ENCODE measurements around the gene HOXD10.
A peak's percentile ranks its signal among the peaks of the same experiment; 100 is the strongest.

HOXD10 gene

DNA sequence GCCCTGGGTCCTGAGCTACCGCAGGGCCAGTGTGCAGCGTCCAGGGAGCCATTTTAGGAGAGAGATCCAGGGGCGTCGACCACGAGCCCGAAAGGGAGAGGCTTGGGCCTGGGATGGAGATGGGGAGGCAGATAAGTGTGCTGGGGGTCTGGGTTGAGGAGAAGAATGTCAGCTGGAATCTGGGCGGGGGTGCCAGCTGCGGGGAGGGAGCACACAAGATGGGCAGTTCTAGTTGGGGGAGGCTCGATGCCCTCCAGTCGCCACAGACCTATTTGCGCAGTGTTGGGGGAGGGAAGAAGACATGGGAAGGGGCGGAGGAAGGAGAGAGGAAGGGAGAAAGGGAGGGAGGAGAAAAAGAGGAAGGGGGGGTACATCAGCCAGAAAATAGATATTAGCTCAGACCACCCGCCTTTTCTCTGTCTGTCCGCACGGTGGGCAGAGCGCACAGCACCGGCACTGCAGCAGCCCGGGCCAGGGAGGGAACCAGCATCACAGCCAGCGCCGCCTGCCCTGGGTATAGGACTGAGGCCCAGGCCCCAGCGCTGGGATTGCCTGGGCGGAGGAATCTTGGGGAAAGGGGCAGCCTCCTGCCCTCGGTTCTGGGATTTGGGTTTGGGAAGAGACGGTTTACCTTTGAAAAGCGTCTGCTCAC lies 11.4 kb upstream of the HOXD10 start:
- H3K36me3 ChIP-seq (ENCODE audit: control insufficient read depth in 1 of 2, insufficient read depth in 2 of 2, low read length in 2 of 2): no peaks in the 10 kb centered on the region
- no peak overlapping the region for H3K27ac ChIP-seq (ENCODE audit: low read length)
- H3K4me1 ChIP-seq (ENCODE audit: control insufficient read depth in 1 of 2, insufficient read depth in 2 of 2, low read length in 2 of 2): peaks cover 0 to 42% of the 10 kb centered on the region in 2 donors
- peaks cover 89% of the 10 kb centered on the region for H3K27me3 ChIP-seq (ENCODE audit: low read depth, low read length)
- peaks cover 0 to 2% of the 10 kb centered on the region in 2 donors for H3K9me3 ChIP-seq (ENCODE audit: control insufficient read depth in 1 of 2, low read length in 2 of 2)
- no peak overlapping the region for H3K4me3 ChIP-seq (ENCODE audit: low read depth in 1 of 2, low read length in 2 of 2)

DNA sequence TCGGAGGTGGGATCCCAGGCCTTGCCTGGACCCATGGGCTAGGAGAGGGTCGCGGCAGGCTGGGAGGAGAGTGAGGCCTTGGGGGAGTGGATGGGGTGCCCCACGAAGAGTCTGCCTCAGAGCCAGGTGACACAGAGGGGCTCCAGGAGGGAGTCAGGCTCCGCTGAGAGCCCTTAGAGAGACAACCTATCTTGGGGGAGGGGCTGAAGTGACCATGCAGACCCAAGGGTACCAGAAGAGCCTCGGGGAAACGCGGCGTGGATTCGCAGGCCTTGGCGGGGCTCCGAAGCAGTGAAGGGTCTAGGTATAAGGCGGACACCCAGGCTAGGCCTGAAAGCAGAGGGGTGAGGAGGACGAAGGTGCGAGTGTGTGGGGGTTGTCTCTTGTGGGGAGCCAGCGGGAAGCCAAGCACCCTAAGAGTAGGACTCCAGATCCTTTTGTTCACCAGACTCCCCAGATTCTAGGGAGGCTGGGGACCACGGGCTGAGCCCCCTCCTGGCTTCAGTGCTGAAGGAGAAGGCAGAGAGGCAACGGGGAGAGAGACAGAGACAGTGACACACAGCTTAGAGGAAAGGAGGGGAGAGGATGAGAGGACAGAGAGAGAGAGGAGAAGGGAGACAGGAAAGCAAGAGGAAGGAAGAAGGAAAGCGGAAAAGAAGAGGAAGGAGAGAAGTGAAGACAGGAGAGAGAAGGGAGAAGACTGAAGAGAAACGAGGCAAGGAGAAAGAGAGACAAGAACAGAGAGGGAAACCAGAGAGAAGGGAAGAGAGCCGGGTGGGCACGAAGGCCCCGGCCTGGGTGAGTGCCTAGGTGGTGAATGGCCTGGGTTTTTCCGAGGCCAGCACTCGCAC lies 10.6 kb upstream of the HOXD10 start:
- Histone ChIP-seq H3K27ac (ENCODE audit: low read length) (no peak overlapping the region), H3K27me3 (ENCODE audit: low read depth, low read length) (peaks cover 89% of the 10 kb centered on the region), H3K36me3 (ENCODE audit: control insufficient read depth in 1 of 2, insufficient read depth in 2 of 2, low read length in 2 of 2) (no peaks in the 10 kb centered on the region), H3K4me1 (ENCODE audit: control insufficient read depth in 1 of 2, insufficient read depth in 2 of 2, low read length in 2 of 2) (peaks cover 0 to 40% of the 10 kb centered on the region in 2 donors), H3K4me3 (ENCODE audit: low read depth in 1 of 2, low read length in 2 of 2) (no peak overlapping the region), H3K9me3 (ENCODE audit: control insufficient read depth in 1 of 2, low read length in 2 of 2) (peaks cover 0 to 9% of the 10 kb centered on the region in 2 donors)

DNA sequence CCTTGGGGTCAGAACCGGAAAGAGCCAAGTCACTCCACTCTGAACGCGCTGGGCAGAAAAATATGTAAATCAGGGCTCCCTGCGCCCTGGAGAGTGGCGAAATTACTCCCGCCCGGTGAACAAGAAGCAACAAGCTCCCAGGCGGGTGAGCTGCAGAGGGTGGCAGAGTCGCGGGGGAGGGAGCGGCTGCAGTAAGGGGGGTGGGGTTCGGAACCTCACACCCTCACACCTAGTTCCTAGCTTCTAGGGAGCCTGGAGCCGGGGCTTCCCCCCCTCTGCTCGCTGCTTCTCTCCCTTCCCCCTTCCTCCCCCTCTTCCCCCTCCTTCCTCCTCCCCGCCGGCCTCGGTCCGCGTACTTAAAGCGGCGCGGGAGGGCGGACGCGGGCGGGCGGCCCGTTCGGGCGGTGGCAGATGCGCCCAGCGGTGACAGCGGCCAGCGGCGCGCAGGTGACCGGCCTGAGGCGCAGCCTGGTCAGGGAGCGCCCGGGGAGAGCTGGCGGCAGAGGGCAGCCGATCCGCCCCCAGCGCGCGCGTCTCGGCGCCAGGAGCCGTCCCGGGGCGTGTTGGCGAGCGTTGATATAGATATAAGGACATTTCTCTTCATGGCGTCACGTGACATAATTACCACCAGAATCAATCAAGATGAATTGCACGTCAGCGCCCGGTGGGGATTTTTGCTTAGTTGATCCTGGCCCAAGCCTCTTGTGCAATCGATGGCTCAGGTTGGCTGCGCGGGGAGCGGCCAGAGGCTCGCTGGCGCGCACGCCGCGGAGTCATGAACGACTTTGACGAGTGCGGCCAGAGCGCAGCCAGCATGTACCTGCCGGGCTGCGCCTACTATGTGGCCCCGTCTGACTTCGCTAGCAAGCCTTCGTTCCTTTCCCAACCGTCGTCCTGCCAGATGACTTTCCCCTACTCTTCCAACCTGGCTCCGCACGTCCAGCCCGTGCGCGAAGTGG lies 9.7 kb upstream of the HOXD10 start, which contains the start of gene HOXD11:
Gene HOXD11 (plus strand): TSS at position 700 of the 959 bp plus-strand sequence. CDS start 76 bp downstream, at position 776.
- Histone ChIP-seq H3K27me3 (ENCODE audit: low read depth, low read length) (peaks cover 89% of the 10 kb centered on the region), H3K4me3 (ENCODE audit: low read depth in 1 of 2, low read length in 2 of 2) (peak within 1 kb of the TSS in 1 of 2 donors; percentile 58), H3K27ac (ENCODE audit: low read length) (no peak within 1 kb of the TSS), H3K4me1 (ENCODE audit: control insufficient read depth in 1 of 2, insufficient read depth in 2 of 2, low read length in 2 of 2) (peaks cover 0 to 47% of the 10 kb centered on the region in 2 donors), H3K36me3 (ENCODE audit: control insufficient read depth in 1 of 2, insufficient read depth in 2 of 2, low read length in 2 of 2) (no peaks in the 10 kb centered on the region), H3K9me3 (ENCODE audit: control insufficient read depth in 1 of 2, low read length in 2 of 2) (peaks cover 0 to 10% of the 10 kb centered on the region in 2 donors)

DNA sequence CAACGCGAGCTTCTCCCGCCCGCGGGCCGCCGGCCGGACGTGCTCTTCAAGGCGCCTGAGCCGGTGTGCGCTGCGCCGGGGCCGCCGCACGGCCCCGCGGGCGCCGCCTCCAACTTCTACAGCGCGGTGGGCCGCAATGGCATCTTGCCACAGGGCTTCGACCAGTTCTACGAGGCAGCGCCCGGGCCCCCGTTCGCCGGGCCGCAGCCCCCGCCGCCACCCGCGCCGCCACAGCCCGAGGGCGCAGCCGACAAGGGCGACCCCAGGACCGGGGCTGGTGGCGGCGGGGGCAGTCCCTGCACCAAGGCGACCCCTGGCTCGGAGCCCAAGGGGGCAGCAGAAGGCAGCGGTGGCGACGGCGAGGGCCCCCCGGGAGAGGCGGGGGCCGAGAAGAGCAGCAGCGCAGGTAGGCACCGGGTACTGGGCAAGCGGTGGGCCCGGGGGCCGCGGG lies 8.8 kb upstream of the HOXD10 start:
- peaks cover 0 to 10% of the 10 kb centered on the region in 2 donors for H3K9me3 ChIP-seq (ENCODE audit: control insufficient read depth in 1 of 2, low read length in 2 of 2)
- H3K4me1 ChIP-seq (ENCODE audit: control insufficient read depth in 1 of 2, insufficient read depth in 2 of 2, low read length in 2 of 2): peaks cover 0 to 48% of the 10 kb centered on the region in 2 donors
- H3K4me3 ChIP-seq (ENCODE audit: low read depth in 1 of 2, low read length in 2 of 2): no peak overlapping the region
- H3K27me3 ChIP-seq (ENCODE audit: low read depth, low read length): peaks cover 89% of the 10 kb centered on the region
- no peak overlapping the region for H3K27ac ChIP-seq (ENCODE audit: low read length)
- no peaks in the 10 kb centered on the region for H3K36me3 ChIP-seq (ENCODE audit: control insufficient read depth in 1 of 2, insufficient read depth in 2 of 2, low read length in 2 of 2)

DNA sequence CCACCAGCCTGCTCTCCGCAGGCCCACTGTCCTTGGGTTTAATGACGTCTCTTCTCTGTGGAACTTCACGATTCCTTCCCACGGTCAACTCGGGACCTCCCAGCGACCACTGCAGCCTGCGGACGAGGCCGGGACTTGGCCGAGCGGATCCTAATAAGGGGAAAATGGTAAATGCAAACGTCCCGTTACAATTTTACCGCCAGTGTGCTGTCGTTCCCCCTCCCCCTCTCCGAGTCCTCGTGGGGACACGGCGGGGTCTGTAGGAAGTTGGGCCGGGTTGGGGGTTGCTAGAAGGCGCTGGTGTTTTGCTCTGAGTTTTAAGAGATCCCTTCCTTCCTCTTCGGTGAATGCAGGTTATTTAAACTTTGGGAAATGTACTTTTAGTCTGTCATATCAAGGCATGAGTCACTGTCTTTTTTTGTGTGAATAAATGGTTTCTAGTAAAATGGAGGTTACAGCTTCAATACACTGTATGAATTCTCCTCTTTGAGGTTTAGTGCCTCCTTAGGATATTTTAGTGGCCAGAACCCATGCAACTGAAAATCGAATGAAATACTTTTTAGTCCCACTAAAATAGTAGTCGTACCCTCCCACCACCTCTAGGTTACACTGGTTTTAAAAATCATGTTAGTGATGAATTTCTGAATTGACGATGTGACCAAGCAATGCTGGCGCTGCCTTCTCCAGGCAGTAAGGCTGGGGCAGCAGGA lies 7.2 kb upstream of the HOXD10 start:
- H3K27me3 ChIP-seq (ENCODE audit: low read depth, low read length): peaks cover 89% of the 10 kb centered on the region
- peaks cover 0 to 10% of the 10 kb centered on the region in 2 donors for H3K9me3 ChIP-seq (ENCODE audit: control insufficient read depth in 1 of 2, low read length in 2 of 2)
- H3K27ac ChIP-seq (ENCODE audit: low read length): no peak overlapping the region
- no peaks in the 10 kb centered on the region for H3K36me3 ChIP-seq (ENCODE audit: control insufficient read depth in 1 of 2, insufficient read depth in 2 of 2, low read length in 2 of 2)
- no peak overlapping the region for H3K4me3 ChIP-seq (ENCODE audit: low read depth in 1 of 2, low read length in 2 of 2)
- H3K4me1 ChIP-seq (ENCODE audit: control insufficient read depth in 1 of 2, insufficient read depth in 2 of 2, low read length in 2 of 2): peaks cover 0 to 39% of the 10 kb centered on the region in 2 donors

DNA sequence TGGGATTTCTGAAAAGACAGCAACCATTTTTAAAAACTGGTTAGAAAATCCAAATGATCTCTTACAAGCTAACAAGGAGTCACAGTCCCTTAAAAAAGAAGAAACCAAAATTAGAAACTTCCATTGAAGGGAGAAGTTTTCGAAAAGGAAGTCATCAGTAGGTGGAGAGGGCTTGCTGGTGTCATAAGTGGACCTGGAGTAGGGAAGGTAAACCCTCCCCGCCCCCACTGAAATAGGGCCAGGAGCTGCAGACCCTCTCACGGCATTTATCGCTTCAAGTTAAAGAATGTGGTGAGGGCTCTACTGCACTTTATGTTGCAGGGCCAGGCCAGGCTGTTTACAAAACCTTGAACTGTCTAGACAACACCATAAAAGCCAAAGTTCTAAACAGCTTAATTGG lies 6.6 kb upstream of the HOXD10 start:
- Histone ChIP-seq H3K27ac (ENCODE audit: low read length) (no peak overlapping the region), H3K36me3 (ENCODE audit: control insufficient read depth in 1 of 2, insufficient read depth in 2 of 2, low read length in 2 of 2) (no peaks in the 10 kb centered on the region), H3K4me1 (ENCODE audit: control insufficient read depth in 1 of 2, insufficient read depth in 2 of 2, low read length in 2 of 2) (peaks cover 0 to 33% of the 10 kb centered on the region in 2 donors), H3K27me3 (ENCODE audit: low read depth, low read length) (peaks cover 89% of the 10 kb centered on the region), H3K9me3 (ENCODE audit: control insufficient read depth in 1 of 2, low read length in 2 of 2) (peaks cover 0 to 10% of the 10 kb centered on the region in 2 donors), H3K4me3 (ENCODE audit: low read depth in 1 of 2, low read length in 2 of 2) (no peak overlapping the region)

DNA sequence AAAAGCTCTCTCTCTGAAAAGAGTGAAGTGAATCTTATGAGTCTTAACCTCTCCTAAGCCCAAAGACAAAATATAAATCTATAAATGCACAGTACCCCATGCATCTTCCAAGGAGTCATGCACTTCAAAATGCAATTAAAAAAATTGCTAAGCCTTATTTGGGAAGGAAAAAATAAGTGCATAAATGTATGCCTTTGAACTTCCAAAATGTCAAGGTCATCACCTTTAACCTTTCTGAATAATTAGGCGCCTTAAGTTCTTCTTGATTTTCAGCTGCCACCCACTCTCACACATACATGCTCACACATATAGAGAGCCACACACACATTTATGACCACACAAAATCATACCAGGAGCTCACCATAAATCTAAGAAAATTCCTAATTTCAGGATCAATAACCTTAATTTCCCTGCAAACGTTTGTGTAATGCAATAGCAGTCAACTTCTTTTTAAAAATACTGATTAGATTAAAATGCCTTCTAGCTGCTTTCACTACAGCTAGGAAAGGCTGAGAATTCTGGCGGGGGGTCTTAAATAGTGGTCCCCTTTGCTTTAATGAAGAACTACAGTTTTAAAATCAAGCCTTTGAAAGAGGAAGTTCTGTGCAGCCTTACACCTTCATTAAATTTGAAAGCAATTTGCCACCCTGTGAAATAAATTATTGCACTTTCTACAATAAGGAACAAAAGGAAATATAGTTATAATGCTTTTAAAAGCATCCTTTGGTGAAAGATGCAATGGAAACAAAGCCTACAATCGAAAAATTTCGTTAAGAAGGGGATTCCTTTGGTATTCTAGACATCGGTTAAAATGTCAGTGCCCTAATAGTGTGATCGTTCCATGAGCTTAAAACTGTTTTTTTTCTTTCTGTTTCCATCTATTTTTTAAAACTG lies 5.9 kb upstream of the HOXD10 start:
- no peak overlapping the region for H3K27ac ChIP-seq (ENCODE audit: low read length)
- H3K4me3 ChIP-seq (ENCODE audit: low read depth in 1 of 2, low read length in 2 of 2): no peak overlapping the region
- no peaks in the 10 kb centered on the region for H3K36me3 ChIP-seq (ENCODE audit: control insufficient read depth in 1 of 2, insufficient read depth in 2 of 2, low read length in 2 of 2)
- H3K4me1 ChIP-seq (ENCODE audit: control insufficient read depth in 1 of 2, insufficient read depth in 2 of 2, low read length in 2 of 2): peaks cover 0 to 27% of the 10 kb centered on the region in 2 donors
- peaks cover 0 to 10% of the 10 kb centered on the region in 2 donors for H3K9me3 ChIP-seq (ENCODE audit: control insufficient read depth in 1 of 2, low read length in 2 of 2)
- H3K27me3 ChIP-seq (ENCODE audit: low read depth, low read length): peaks cover 86% of the 10 kb centered on the region

DNA sequence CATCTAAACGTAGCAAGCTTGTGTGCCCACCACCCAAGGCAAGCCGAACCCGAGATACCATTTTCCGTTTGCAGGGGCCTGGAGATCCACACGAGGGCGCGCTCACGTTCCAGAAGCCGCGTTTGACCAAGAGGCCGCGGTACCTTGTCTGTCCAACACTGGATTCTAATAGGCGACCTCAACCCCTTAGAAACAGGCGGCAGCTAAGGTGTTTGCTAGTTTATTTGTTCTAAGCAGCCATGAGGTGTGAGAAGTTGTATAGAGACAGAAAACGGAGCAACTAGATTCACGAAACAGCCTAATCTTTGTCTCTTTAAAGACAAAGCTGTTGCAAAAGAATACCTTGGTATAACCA lies 5.3 kb upstream of the HOXD10 start:
- Histone ChIP-seq H3K27me3 (ENCODE audit: low read depth, low read length) (peaks cover 86% of the 10 kb centered on the region), H3K36me3 (ENCODE audit: control insufficient read depth in 1 of 2, insufficient read depth in 2 of 2, low read length in 2 of 2) (no peaks in the 10 kb centered on the region), H3K27ac (ENCODE audit: low read length) (no peak overlapping the region), H3K4me1 (ENCODE audit: control insufficient read depth in 1 of 2, insufficient read depth in 2 of 2, low read length in 2 of 2) (peaks cover 0 to 32% of the 10 kb centered on the region in 2 donors), H3K9me3 (ENCODE audit: control insufficient read depth in 1 of 2, low read length in 2 of 2) (peaks cover 0 to 10% of the 10 kb centered on the region in 2 donors), H3K4me3 (ENCODE audit: low read depth in 1 of 2, low read length in 2 of 2) (no peak overlapping the region)

DNA sequence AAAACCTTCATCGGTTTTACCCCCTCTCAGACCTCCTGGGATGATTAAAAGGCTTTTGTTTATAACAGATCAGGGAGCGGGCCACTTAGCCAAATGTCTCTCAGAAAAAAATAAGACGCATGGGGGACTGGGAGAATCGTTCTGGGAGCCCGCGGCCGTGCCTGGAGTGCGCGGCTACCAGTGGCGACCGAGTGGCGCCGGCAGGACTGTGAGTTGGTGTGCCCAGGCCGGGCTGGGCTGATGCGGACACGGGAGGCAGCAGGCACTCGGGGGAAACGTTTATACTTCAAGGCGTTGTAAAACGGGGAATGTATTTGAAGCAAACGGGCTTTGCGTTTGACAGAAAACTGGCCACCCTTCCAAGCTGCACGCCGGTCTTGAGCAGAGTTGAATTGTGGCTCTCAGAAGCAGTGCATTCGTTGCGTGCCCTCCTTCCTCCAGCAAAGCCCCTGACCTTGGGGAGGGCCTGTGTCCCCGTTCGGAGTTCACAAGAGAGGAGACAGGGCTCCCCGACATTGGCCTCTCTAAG lies 4.7 kb upstream of the HOXD10 start:
- H3K27me3 ChIP-seq (ENCODE audit: low read depth, low read length): peaks cover 86% of the 10 kb centered on the region
- H3K36me3 ChIP-seq (ENCODE audit: control insufficient read depth in 1 of 2, insufficient read depth in 2 of 2, low read length in 2 of 2): no peaks in the 10 kb centered on the region
- peaks cover 0 to 10% of the 10 kb centered on the region in 2 donors for H3K9me3 ChIP-seq (ENCODE audit: control insufficient read depth in 1 of 2, low read length in 2 of 2)
- H3K4me1 ChIP-seq (ENCODE audit: control insufficient read depth in 1 of 2, insufficient read depth in 2 of 2, low read length in 2 of 2): peaks cover 0 to 30% of the 10 kb centered on the region in 2 donors
- H3K27ac ChIP-seq (ENCODE audit: low read length): no peak overlapping the region
- H3K4me3 ChIP-seq (ENCODE audit: low read depth in 1 of 2, low read length in 2 of 2): no peak overlapping the region

Measured in muscle layer of duodenum (tissue), 2 donors.